H1 (cell line): ENCODE results near the gene DCHS1. TPM values are rescaled to one million over a fixed set of nuclear protein-coding genes. Genes with fewer than 3 reads are reported as not detected.
"Not testable (repeated sequence)": the region's sequence is repeated elsewhere in the genome, so short reads cannot be mapped to it uniquely, and the experiment has no call there.

Source experiments
- CTCF ChIA-PET: fragments of 300-600 bp; sonication (Branson Sonifier 250); formaldehyde crosslinking; loops from one replicate; lab custom pipeline; 2021; ENCODE audit not compliant: partially characterized antibody; lab: Charles Lee
- POLR2A ChIA-PET: fragments of 300-600 bp; sonication (Branson Sonifier 250); formaldehyde crosslinking; loops from one replicate; lab custom pipeline; 2021; ENCODE audit warnings: inconsistent platforms; ENCODE audit not compliant: partially characterized antibody; lab: Charles Lee
- DNase-seq, 2 experiments: peaks; one replicate each; pipeline versions ENCODE4 v3.0.0 to v3.0.0-alpha.2; 2010 to 2022; ENCODE audit warnings: low spot score in 2 of 2, low read depth in 1 of 2, mixed read lengths in 1 of 2
- FAIRE-seq: peaks from 2 replicates; lab custom pipeline; 2011; peaks lifted over from hg19 to GRCh38; lab: Jason Lieb, UNC
- H2AFZ ChIP-seq: 2 replicates; pipeline ENCODE4 v1.8.1; 2012; ENCODE audit warnings: low read length, inconsistent platforms
- H2AK5ac ChIP-seq: 2 replicates; pipeline ENCODE4 v1.6.1; 2013; ENCODE audit warnings: low read depth, low read length
- H2BK120ac ChIP-seq: replicated peaks from 2 replicates; pipeline ENCODE3; 2013; ENCODE audit warnings: low read depth, low read length, inconsistent platforms
- H2BK12ac ChIP-seq: 2 replicates; pipeline ENCODE4 v1.6.1; 2013; ENCODE audit warnings: low read depth, low read length
- H2BK15ac ChIP-seq: 2 replicates; pipeline ENCODE4 v1.6.1; 2013; ENCODE audit warnings: low read length
- H2BK20ac ChIP-seq: 2 replicates; pipeline ENCODE4 v1.6.1; 2013; ENCODE audit warnings: low read length
- H2BK5ac ChIP-seq: 2 replicates; pipeline ENCODE4 v1.6.1; 2013; ENCODE audit warnings: low read depth, low read length
- H3K14ac ChIP-seq: 2 replicates; pipeline ENCODE4 v1.6.1; 2013; ENCODE audit warnings: inconsistent platforms; ENCODE audit not compliant: insufficient read length
- H3K18ac ChIP-seq: 2 replicates; pipeline ENCODE4 v1.6.1; 2013; ENCODE audit warnings: low read length; ENCODE audit errors: extremely low read depth
- H3K23ac ChIP-seq: 2 replicates; pipeline ENCODE4 v1.6.1; 2013; ENCODE audit warnings: inconsistent platforms; ENCODE audit not compliant: insufficient read length
- H3K23me2 ChIP-seq: 2 replicates; pipeline ENCODE4 v1.6.1; 2013; ENCODE audit warnings: low read depth, low read length
- H3K27ac ChIP-seq: 2 replicates; pipeline ENCODE4 v1.6.1; 2011; ENCODE audit warnings: low read depth, low read length, inconsistent platforms
- H3K27me3 ChIP-seq, 4 experiments: replicated peaks in 1 of 4; 1 replicate in 1 of 4; 2 replicates in 3 of 4; pipeline versions ENCODE4 v1.6.1 to v1.8.1; 2011 to 2013; ENCODE audit warnings: low read length in 3 of 4, mild to moderate bottlenecking in 3 of 4, inconsistent platforms in 2 of 4, mixed read lengths in 2 of 4, moderate library complexity in 1 of 4; ENCODE audit not compliant: control insufficient read depth in 3 of 4, insufficient read depth in 3 of 4; ENCODE audit errors: extremely low read depth in 1 of 4
- H3K36me3 ChIP-seq, 4 experiments: 2 replicates each; pipeline versions ENCODE4 v1.6.1 to v1.8.1; 2011 to 2013; ENCODE audit warnings: mild to moderate bottlenecking in 4 of 4, low read length in 3 of 4, moderate library complexity in 2 of 4, control low read depth in 1 of 4, inconsistent platforms in 1 of 4; ENCODE audit not compliant: insufficient read depth in 4 of 4, control insufficient read depth in 2 of 4
- H3K4ac ChIP-seq: replicated peaks from 2 replicates; pipeline ENCODE3; 2013; ENCODE audit warnings: low read length, low read depth, mixed read lengths, inconsistent platforms; ENCODE audit not compliant: insufficient read length
- H3K4me1 ChIP-seq, 4 experiments: replicated peaks in 1 of 4; 1 replicate in 1 of 4; 2 replicates in 3 of 4; pipeline versions ENCODE4 v1.6.1 to v1.8.1; 2011 to 2013; ENCODE audit warnings: low read length in 3 of 4, inconsistent platforms in 2 of 4, mixed read lengths in 1 of 4; ENCODE audit not compliant: insufficient read depth in 4 of 4, control insufficient read depth in 3 of 4
- H3K4me2 ChIP-seq, 2 experiments: 2 replicates each; pipeline versions ENCODE4 v1.6.1 to v1.8.1; 2011 to 2013; ENCODE audit warnings: low read depth in 2 of 2, low read length in 2 of 2, control low read depth in 1 of 2, inconsistent platforms in 1 of 2, mild to moderate bottlenecking in 1 of 2; ENCODE audit not compliant: insufficient read depth in 1 of 2
- H3K4me3 ChIP-seq, 4 experiments: fragments of 200-600, 300-600 bp in 1 of 4; sonication (generic), shearing (Covaris generic), sonication (Bioruptor Twin) in 1 of 4; 2 replicates each; pipeline versions ENCODE4 v1.5.1 to v1.8.1; 2011 to 2016; ENCODE audit warnings: low read length in 4 of 4, low read depth in 3 of 4, control low read depth in 2 of 4, inconsistent platforms in 2 of 4, mild to moderate bottlenecking in 2 of 4, mixed read lengths in 1 of 4, moderate library complexity in 1 of 4; ENCODE audit not compliant: insufficient read depth in 2 of 4; ENCODE audit errors: extremely low read depth in 1 of 4
- H3K56ac ChIP-seq: replicated peaks from 2 replicates; pipeline ENCODE3; 2013; ENCODE audit warnings: low read depth, mild to moderate bottlenecking, mixed read lengths, low read length, inconsistent platforms; ENCODE audit not compliant: insufficient read length
- H3K79me1 ChIP-seq: 2 replicates; pipeline ENCODE4 v1.6.1; 2013; ENCODE audit warnings: low read depth, low read length, control low read depth
- H3K79me2 ChIP-seq, 2 experiments: 2 replicates each; pipeline versions ENCODE4 v1.6.1 to v1.8.1; 2012 to 2013; ENCODE audit warnings: low read length in 2 of 2, mild to moderate bottlenecking in 2 of 2, inconsistent platforms in 1 of 2; ENCODE audit not compliant: insufficient read depth in 2 of 2, control insufficient read depth in 1 of 2
- H3K9ac ChIP-seq, 4 experiments: replicated peaks in 1 of 4; 1 replicate in 1 of 4; 2 replicates in 3 of 4; pipeline versions ENCODE4 v1.6.1 to v1.8.1; 2011 to 2013; ENCODE audit warnings: low read depth in 3 of 4, low read length in 3 of 4, control low read depth in 2 of 4, mild to moderate bottlenecking in 2 of 4, moderate library complexity in 2 of 4, inconsistent platforms in 1 of 4; ENCODE audit errors: extremely low read depth in 1 of 4
- H3K9me3 ChIP-seq, 2 experiments: 2 replicates each; pipeline versions ENCODE4 v1.6.1 to v1.8.1; 2012 to 2013; ENCODE audit warnings: mild to moderate bottlenecking in 2 of 2, moderate library complexity in 2 of 2, control low read depth in 1 of 2, inconsistent platforms in 1 of 2, low read depth in 1 of 2, low read length in 1 of 2, mixed read lengths in 1 of 2; ENCODE audit not compliant: insufficient read depth in 2 of 2
- H4K20me1 ChIP-seq, 2 experiments: replicated peaks in 1 of 2; 2 replicates each; pipeline versions ENCODE3 to v1.8.1; 2011 to 2013; ENCODE audit warnings: inconsistent platforms in 2 of 2, low read length in 2 of 2, mild to moderate bottlenecking in 1 of 2; ENCODE audit not compliant: insufficient read depth in 2 of 2, control insufficient read depth in 1 of 2
- H4K5ac ChIP-seq: 2 replicates; pipeline ENCODE4 v1.6.1; 2013; ENCODE audit warnings: low read length, low read depth, mixed read lengths, inconsistent platforms; ENCODE audit not compliant: insufficient read length
- H4K8ac ChIP-seq: 2 replicates; pipeline ENCODE4 v1.8.0; 2013; ENCODE audit warnings: mild to moderate bottlenecking, moderate library complexity, low read length, inconsistent platforms; ENCODE audit not compliant: insufficient read depth; ENCODE audit errors: extremely low read depth
- H4K91ac ChIP-seq: replicated peaks from 2 replicates; pipeline ENCODE3; 2013; ENCODE audit warnings: low read length, mixed read lengths, inconsistent platforms; ENCODE audit not compliant: insufficient read length
- WGBS, 2 experiments: shearing (Covaris generic) in 1 of 2; methylation state at CpG; one replicate each; pipeline versions ENCODE4 v1.1.6 to v1.1.7; 2013 to 2015; ENCODE audit warnings: low lambda C conversion rate in 2 of 2, mixed read lengths in 2 of 2, inconsistent platforms in 1 of 2, low coverage in 1 of 2, missing lambda C conversion rate in 1 of 2; ENCODE audit not compliant: insufficient replicate concordance in 2 of 2, insufficient coverage in 1 of 2, insufficient read length in 1 of 2; ENCODE audit errors: extremely low coverage in 1 of 2, missing lambda C conversion rate in 1 of 2; 5-methylcytosine and 5-hydroxymethylcytosine counted together
- polyA plus RNA-seq, 7 experiments: library from polyadenylated mRNA; depleted of rRNA in 3 of 7; stranded (reverse) in 5 of 7; unstranded in 2 of 7; fragments of >200 nt in 5 of 7; fragments of 200-250 nt in 2 of 7; gene quantifications; 1 replicate in 5 of 7; 2 replicates in 1 of 7; 4 replicates in 1 of 7; pipeline versions ENCODE4 v1.2.1 to v1.2.3, GENCODE V29; 2011 to 2013; ENCODE audit warnings: missing spikeins in 2 of 7, mixed read lengths in 2 of 7
- total RNA-seq: library from RNA; stranded (reverse); fragmentation: NEBNext Ultra II Directional; extraction: Animal tissue kit (Norgen Biotek cat#: 25700); gene quantifications from 2 replicates; pipeline ENCODE4 v1.2.1, GENCODE V29; 2021

DCHS1 gene
- total and polyA plus RNA-seq, 2 of the 8 experiments (the other 6 are each of a cell fraction or from before 2014, with no cell fraction given) = 8.2 to 10.5 TPM

GRCh38 chr11:6690431-6691132 lies 35.0 kb upstream of the DCHS1 start:
- H4K91ac ChIP-seq, H2BK20ac ChIP-seq, H3K36me3 ChIP-seq, H2BK15ac ChIP-seq, H4K20me1 ChIP-seq, H2AFZ ChIP-seq, H3K4me3 ChIP-seq, H3K4me2 ChIP-seq, DNase-seq, H3K79me2 ChIP-seq, H3K9ac ChIP-seq, CTCF ChIA-PET, H3K27me3 ChIP-seq, H3K23ac ChIP-seq, H3K56ac ChIP-seq, H3K79me1 ChIP-seq, H3K18ac ChIP-seq, H2BK12ac ChIP-seq, H2AK5ac ChIP-seq, POLR2A ChIA-PET, H3K9me3 ChIP-seq, FAIRE-seq, H2BK120ac ChIP-seq, H3K14ac ChIP-seq, H4K8ac ChIP-seq, H3K23me2 ChIP-seq, H2BK5ac ChIP-seq, H3K27ac ChIP-seq, H4K5ac ChIP-seq, H3K4ac ChIP-seq, H3K4me1 ChIP-seq: not testable (repeated sequence)
- 82 to 100% methylated on average over 1 to 8 of the region's 11 CpGs for WGBS, 2 experiments
